H9 (cell line): Measurements from ENCODE around the gene MYO10. TPM values are rescaled to one million over a fixed set of nuclear protein-coding genes. Genes with fewer than 3 reads are reported as not detected.

Source experiments
- DNase-seq: peaks from one replicate; pipeline ENCODE4 v3.0.0-alpha.2; 2017
- H2AFZ ChIP-seq: one replicate; pipeline ENCODE4 v1.6.1; 2013; ENCODE audit warnings: mild to moderate bottlenecking, low read length, control low read depth, moderate library complexity
- H2AK5ac ChIP-seq: 2 replicates; pipeline ENCODE4 v1.6.1; 2013; ENCODE audit warnings: low read length, control low read depth, mixed read lengths; ENCODE audit not compliant: insufficient read length
- H2BK120ac ChIP-seq: one replicate; pipeline ENCODE4 v1.6.1; 2013; ENCODE audit warnings: low read depth, mild to moderate bottlenecking, low read length, control low read depth, inconsistent platforms; ENCODE audit not compliant: poor library complexity, severe bottlenecking
- H2BK12ac ChIP-seq: 2 replicates; pipeline ENCODE4 v1.6.1; 2013; ENCODE audit warnings: low read length, control low read depth, mixed read lengths, low read depth; ENCODE audit not compliant: insufficient read length
- H2BK15ac ChIP-seq: 2 replicates; pipeline ENCODE4 v1.6.1; 2013; ENCODE audit warnings: low read depth, low read length, control low read depth
- H2BK20ac ChIP-seq: one replicate; pipeline ENCODE4 v1.6.1; 2013; ENCODE audit warnings: low read depth, mild to moderate bottlenecking, low read length, control low read depth, inconsistent platforms; ENCODE audit not compliant: poor library complexity, severe bottlenecking
- H2BK5ac ChIP-seq: 2 replicates; pipeline ENCODE4 v1.6.1; 2013; ENCODE audit warnings: low read length, control low read depth, mixed read lengths; ENCODE audit not compliant: insufficient read length
- H3K14ac ChIP-seq: 2 replicates; pipeline ENCODE4 v1.6.1; 2013; ENCODE audit warnings: low read length, control low read depth; ENCODE audit not compliant: insufficient read depth
- H3K18ac ChIP-seq: 2 replicates; pipeline ENCODE4 v1.6.1; 2013; ENCODE audit warnings: low read depth, mild to moderate bottlenecking, mixed read lengths, low read length, control low read depth; ENCODE audit not compliant: insufficient read length
- H3K23ac ChIP-seq: 2 replicates; pipeline ENCODE4 v1.6.1; 2013; ENCODE audit warnings: low read length, control low read depth, mixed read lengths, low read depth; ENCODE audit not compliant: insufficient read length
- H3K23me2 ChIP-seq: 2 replicates; pipeline ENCODE4 v1.6.1; 2013; ENCODE audit warnings: low read depth, mild to moderate bottlenecking, mixed read lengths, low read length, control low read depth; ENCODE audit not compliant: insufficient read length, poor library complexity, severe bottlenecking
- H3K27ac ChIP-seq: 2 replicates; pipeline ENCODE4 v1.5.1; 2013; ENCODE audit warnings: low read length, control low read depth, mixed read lengths, low read depth; ENCODE audit not compliant: insufficient read length
- H3K27me3 ChIP-seq: 2 replicates; pipeline ENCODE4 v1.6.1; 2013; ENCODE audit warnings: low read length, control low read depth, inconsistent platforms; ENCODE audit not compliant: insufficient read depth
- H3K4ac ChIP-seq: 2 replicates; pipeline ENCODE4 v1.6.1; 2013; ENCODE audit warnings: low read depth, mild to moderate bottlenecking, control low read depth, inconsistent platforms, low read length, moderate library complexity
- H3K4me1 ChIP-seq: 2 replicates; pipeline ENCODE4 v1.6.1; 2013; ENCODE audit warnings: low read length, control low read depth, inconsistent platforms; ENCODE audit not compliant: insufficient read depth
- H3K4me2 ChIP-seq: 2 replicates; pipeline ENCODE4 v1.6.1; 2013; ENCODE audit warnings: low read length, control low read depth, mixed read lengths; ENCODE audit not compliant: insufficient read length, insufficient read depth
- H3K56ac ChIP-seq: 2 replicates; pipeline ENCODE4 v1.6.1; 2013; ENCODE audit warnings: low read depth, mild to moderate bottlenecking, mixed read lengths, low read length, control low read depth; ENCODE audit not compliant: insufficient read length
- H3K79me1 ChIP-seq: 2 replicates; pipeline ENCODE4 v1.6.1; 2013; ENCODE audit warnings: low read depth, mild to moderate bottlenecking, moderate library complexity, low read length, control low read depth, inconsistent platforms; ENCODE audit not compliant: insufficient read depth, poor library complexity, severe bottlenecking
- H3K79me2 ChIP-seq: 2 replicates; pipeline ENCODE4 v1.6.1; 2013; ENCODE audit warnings: low read length, control low read depth, inconsistent platforms; ENCODE audit not compliant: insufficient read depth
- H3K9ac ChIP-seq: 2 replicates; pipeline ENCODE4 v1.6.1; 2013; ENCODE audit warnings: low read length, control low read depth, mixed read lengths; ENCODE audit not compliant: insufficient read length; ENCODE audit errors: extremely low read depth
- H3K9me3 ChIP-seq: one replicate; pipeline ENCODE4 v1.6.1; 2013; ENCODE audit warnings: low read depth, low read length, inconsistent platforms; ENCODE audit not compliant: control insufficient read depth
- H3T11ph ChIP-seq: one replicate; pipeline ENCODE4 v1.6.1; 2013; ENCODE audit warnings: mild to moderate bottlenecking, low read length, control low read depth, inconsistent platforms
- H4K20me1 ChIP-seq: one replicate; pipeline ENCODE4 v1.6.1; 2013; ENCODE audit not compliant: control insufficient read depth, insufficient read length, insufficient read depth
- H4K5ac ChIP-seq: 2 replicates; pipeline ENCODE4 v1.6.1; 2013; ENCODE audit warnings: low read depth, mild to moderate bottlenecking, mixed read lengths, low read length, control low read depth; ENCODE audit not compliant: insufficient read length
- H4K8ac ChIP-seq: replicated peaks from 2 replicates; pipeline ENCODE4 v1.6.1; 2013; ENCODE audit warnings: low read length, control low read depth, mixed read lengths, low read depth; ENCODE audit not compliant: insufficient read length
- H4K91ac ChIP-seq: 2 replicates; pipeline ENCODE4 v1.6.1; 2013; ENCODE audit warnings: low read depth, mild to moderate bottlenecking, moderate library complexity, mixed read lengths, low read length, control low read depth; ENCODE audit not compliant: insufficient read length
- H3K27ac Mint-ChIP-seq, 3 experiments: 2 replicates in 2 of 3; 3 replicates in 1 of 3; pipeline ENCODE4 v1.8.0; 2020 to 2021; ENCODE audit warnings: mixed read lengths in 3 of 3, mild to moderate bottlenecking in 1 of 3, moderate library complexity in 1 of 3
- H3K27me3 Mint-ChIP-seq: 2 replicates; pipeline ENCODE4 v1.8.0; 2021; ENCODE audit warnings: low read depth, mild to moderate bottlenecking, moderate library complexity, mixed read lengths
- H3K36me3 Mint-ChIP-seq, 3 experiments: 2 replicates in 2 of 3; 3 replicates in 1 of 3; pipeline ENCODE4 v1.8.0; 2020 to 2021; ENCODE audit warnings: low read depth in 3 of 3, mixed read lengths in 3 of 3; ENCODE audit not compliant: insufficient read depth in 1 of 3
- H3K4me1 Mint-ChIP-seq, 2 experiments: 2 replicates each; pipeline ENCODE4 v1.8.0; 2020; ENCODE audit warnings: mixed read lengths in 2 of 2
- H3K4me3 Mint-ChIP-seq, 2 experiments: 2 replicates in 1 of 2; 3 replicates in 1 of 2; pipeline ENCODE4 v1.8.0; 2020 to 2021; ENCODE audit warnings: mild to moderate bottlenecking in 2 of 2, mixed read lengths in 2 of 2, moderate library complexity in 1 of 2
- H3K9me3 Mint-ChIP-seq, 2 experiments: 2 replicates in 1 of 2; 3 replicates in 1 of 2; pipeline ENCODE4 v1.8.0; 2020; ENCODE audit warnings: mild to moderate bottlenecking in 2 of 2, mixed read lengths in 2 of 2, moderate library complexity in 1 of 2
- WGBS: extraction: QIAGEN DNeasy Blood & Tissue Kit; methylation state at CpG from one replicate; pipeline ENCODE4 v1.1.7; 2013; ENCODE audit warnings: missing lambda C conversion rate, low lambda C conversion rate, mixed read lengths; ENCODE audit not compliant: insufficient read length; ENCODE audit errors: extremely low coverage; 5-methylcytosine and 5-hydroxymethylcytosine counted together
- total RNA-seq: library from RNA; stranded (reverse); gene quantifications from 2 replicates; pipeline ENCODE4 v1.2.1, GENCODE V29; 2021
- TF ChIP-seq, protein P1 (sequence below): fragments of 200-600 bp; sonication (generic); conservative IDR thresholded peaks from 3 replicates; pipeline ENCODE4 v1.8.0; 2021; ENCODE audit warnings: antibody characterized with exemption, mild to moderate bottlenecking

The MYO10 gene
- total RNA-seq, 1 experiment from 2014 or later, result 127 TPM

DNA sequence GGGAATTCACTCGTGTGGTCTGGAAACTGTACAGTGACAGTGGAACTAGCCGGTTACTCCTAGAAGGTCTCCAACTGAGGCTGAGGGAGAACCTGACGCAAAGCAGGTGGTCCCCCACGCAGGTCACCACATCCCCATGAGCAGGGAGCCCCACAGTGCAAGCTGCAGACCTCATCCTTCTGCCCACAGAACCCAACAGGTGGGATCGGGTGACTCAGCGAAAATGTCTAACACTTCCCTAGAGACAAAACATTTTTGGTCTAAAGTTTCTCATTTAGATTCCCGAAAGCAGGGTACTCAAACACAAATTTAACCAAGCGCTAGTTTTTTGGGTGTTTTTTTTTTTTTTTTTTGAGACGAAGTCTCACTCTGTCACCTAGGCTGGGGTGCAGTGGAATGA lies 256.9 kb downstream of the MYO10 start:
- Histone ChIP-seq H3K79me2 (no peaks in the 10 kb centered on the region), H3K23me2 (no peaks in the 10 kb centered on the region), H2AK5ac (no peak overlapping the region), H3K14ac (no peak overlapping the region), H2BK20ac (no peak overlapping the region), H3K4me1 (no peaks in the 10 kb centered on the region), H2BK120ac (no peak overlapping the region), H3T11ph (no peak overlapping the region), H2BK12ac (no peak overlapping the region), H3K9me3 (no peaks in the 10 kb centered on the region), H4K8ac (no peak overlapping the region), H3K4ac (no peak overlapping the region), H3K18ac (no peak overlapping the region), H3K27ac (no peak overlapping the region), H3K23ac (no peak overlapping the region), H3K9ac (no peak overlapping the region), H3K4me2 (no peak overlapping the region), H2BK15ac (no peak overlapping the region), H4K20me1 (peaks cover 2% of the 10 kb centered on the region), H2BK5ac (no peak overlapping the region), H4K91ac (no peak overlapping the region), H3K27me3 (no peaks in the 10 kb centered on the region), H3K56ac (no peak overlapping the region), H2AFZ (no peak overlapping the region), H3K79me1 (no peaks in the 10 kb centered on the region), H4K5ac (no peak overlapping the region)
- peaks cover 57 to 96% (median 87%) of the 10 kb centered on the region in 3 experiments for H3K36me3 Mint-ChIP-seq
- H3K27me3 Mint-ChIP-seq, result no peaks in the 10 kb centered on the region; the same call in 1 of the 2 replicates
- DNase-seq, result no peak
- TF ChIP-seq, protein P1, sequence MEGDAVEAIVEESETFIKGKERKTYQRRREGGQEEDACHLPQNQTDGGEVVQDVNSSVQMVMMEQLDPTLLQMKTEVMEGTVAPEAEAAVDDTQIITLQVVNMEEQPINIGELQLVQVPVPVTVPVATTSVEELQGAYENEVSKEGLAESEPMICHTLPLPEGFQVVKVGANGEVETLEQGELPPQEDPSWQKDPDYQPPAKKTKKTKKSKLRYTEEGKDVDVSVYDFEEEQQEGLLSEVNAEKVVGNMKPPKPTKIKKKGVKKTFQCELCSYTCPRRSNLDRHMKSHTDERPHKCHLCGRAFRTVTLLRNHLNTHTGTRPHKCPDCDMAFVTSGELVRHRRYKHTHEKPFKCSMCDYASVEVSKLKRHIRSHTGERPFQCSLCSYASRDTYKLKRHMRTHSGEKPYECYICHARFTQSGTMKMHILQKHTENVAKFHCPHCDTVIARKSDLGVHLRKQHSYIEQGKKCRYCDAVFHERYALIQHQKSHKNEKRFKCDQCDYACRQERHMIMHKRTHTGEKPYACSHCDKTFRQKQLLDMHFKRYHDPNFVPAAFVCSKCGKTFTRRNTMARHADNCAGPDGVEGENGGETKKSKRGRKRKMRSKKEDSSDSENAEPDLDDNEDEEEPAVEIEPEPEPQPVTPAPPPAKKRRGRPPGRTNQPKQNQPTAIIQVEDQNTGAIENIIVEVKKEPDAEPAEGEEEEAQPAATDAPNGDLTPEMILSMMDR, result no peak
- no peaks in the 10 kb centered on the region for H3K4me1 Mint-ChIP-seq
- H3K9me3 Mint-ChIP-seq, result no peaks in the 10 kb centered on the region
- H3K27ac Mint-ChIP-seq, result peak overlapping the region; percentile 16 to 88 (median 76); a peak in 3 of 7 replicates
- WGBS, result no CpG with 5 or more reads among the region's 9 CpGs
- H3K4me3 Mint-ChIP-seq, result no peak overlapping the region
